C4-2B (cell line): ENCODE results near the gene UGT1A9.

Source experiments
- H3K27ac ChIP-seq: fragments of 450-650 bp; 2 replicates; pipeline ENCODE4 v1.5.1; 2017
- ZFX ChIP-seq: fragments of 450-650 bp; IDR thresholded peaks from 2 replicates; pipeline ENCODE4 v1.6.1; 2017
- TF ChIP-seq, protein P1 (sequence below): fragments of 450-650 bp; conservative IDR thresholded peaks from 2 replicates; pipeline ENCODE4 v1.5.1; 2017; ENCODE audit warnings: mild to moderate bottlenecking

UGT1A9 gene

DNA sequence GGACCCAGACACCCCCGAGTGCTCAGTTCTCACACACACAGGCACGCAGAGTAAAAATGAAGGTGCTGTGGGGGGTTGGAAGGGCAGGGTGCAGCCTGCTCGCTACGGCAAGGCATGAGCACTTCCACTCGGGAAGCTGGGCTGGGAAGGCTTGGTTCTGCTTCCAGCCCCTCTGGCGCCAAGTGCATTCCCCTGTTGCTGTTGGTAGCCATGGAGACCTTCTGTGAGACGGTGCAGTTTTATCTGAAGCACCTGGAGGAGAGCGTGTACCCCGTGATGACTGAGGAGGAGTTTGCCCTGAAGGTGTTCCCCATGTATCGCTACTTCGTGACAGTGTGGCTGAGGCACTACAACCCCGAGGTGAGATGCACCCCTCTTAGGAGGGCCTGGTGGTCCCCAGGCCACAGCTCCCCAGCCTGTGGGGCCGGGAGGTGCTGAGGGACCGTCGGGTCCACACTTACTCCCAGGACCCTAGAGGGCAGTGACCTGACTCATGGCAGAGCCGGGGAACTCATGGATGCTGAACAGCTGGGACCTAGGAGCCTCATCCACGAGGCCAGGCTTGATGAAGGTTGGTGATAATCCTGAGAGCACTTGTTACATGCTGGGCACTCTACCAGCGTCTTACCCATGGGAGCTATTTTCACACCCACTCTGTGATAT, 121.9 kb downstream of the UGT1A9 start:
- H3K27ac ChIP-seq, result no peak overlapping the region
- TF ChIP-seq ZFX, result no peak
- TF ChIP-seq, protein P1, sequence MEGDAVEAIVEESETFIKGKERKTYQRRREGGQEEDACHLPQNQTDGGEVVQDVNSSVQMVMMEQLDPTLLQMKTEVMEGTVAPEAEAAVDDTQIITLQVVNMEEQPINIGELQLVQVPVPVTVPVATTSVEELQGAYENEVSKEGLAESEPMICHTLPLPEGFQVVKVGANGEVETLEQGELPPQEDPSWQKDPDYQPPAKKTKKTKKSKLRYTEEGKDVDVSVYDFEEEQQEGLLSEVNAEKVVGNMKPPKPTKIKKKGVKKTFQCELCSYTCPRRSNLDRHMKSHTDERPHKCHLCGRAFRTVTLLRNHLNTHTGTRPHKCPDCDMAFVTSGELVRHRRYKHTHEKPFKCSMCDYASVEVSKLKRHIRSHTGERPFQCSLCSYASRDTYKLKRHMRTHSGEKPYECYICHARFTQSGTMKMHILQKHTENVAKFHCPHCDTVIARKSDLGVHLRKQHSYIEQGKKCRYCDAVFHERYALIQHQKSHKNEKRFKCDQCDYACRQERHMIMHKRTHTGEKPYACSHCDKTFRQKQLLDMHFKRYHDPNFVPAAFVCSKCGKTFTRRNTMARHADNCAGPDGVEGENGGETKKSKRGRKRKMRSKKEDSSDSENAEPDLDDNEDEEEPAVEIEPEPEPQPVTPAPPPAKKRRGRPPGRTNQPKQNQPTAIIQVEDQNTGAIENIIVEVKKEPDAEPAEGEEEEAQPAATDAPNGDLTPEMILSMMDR, result no peak

DNA sequence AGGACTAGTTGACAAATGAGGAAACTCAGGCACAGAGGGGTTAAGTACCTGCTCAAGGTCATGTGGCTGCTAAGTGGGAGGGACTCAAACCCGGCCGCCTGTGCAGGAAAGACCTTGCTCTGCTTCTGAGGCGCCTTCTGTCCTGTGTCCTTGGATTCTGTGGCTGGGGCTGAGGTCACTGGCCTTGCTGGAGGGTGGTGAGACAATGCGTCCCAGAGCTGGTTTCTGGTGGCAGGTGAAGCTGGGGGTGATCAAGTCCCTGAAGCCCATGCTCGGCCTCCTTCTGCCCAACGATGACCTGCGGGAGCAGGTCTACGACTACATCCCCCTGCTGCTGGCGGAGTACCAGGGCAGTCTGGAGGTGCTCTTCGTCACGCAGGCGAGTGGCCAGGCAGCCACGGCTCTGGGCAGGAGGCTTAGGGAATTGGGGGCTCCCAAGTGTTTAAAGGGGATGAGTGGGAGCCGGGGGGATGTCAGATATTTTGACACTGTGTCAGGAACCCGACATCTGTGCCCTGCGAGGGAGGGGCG, 122.5 kb downstream of the UGT1A9 start:
- TF ChIP-seq, protein P1, result no peak
- no peak for TF ChIP-seq ZFX
- no peak overlapping the region for H3K27ac ChIP-seq

DNA sequence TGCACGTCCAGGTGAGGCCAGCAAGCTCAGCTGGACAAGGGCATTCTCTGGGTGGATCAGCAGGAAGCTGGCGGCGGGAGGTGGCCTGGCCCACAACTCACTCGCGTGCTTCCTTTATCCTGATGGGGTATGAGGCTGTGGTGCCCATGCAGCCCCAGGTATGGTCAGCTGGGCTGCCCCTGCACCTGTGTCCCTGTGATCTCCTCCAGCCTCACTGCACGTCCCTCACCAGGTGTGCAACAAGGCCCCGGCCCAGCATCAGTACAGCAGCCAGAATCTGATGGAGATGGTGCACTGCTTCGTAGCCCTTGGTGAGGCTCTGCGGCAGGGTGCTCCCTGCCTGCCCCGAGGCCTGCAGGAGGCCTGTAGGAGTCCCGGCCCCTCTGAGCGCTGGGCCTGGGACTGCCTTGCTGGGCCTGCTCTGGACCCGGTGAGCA, 124.1 kb downstream of the UGT1A9 start:
- TF ChIP-seq ZFX, result no peak
- TF ChIP-seq, protein P1, result no peak
- H3K27ac ChIP-seq, result no peak overlapping the region

DNA sequence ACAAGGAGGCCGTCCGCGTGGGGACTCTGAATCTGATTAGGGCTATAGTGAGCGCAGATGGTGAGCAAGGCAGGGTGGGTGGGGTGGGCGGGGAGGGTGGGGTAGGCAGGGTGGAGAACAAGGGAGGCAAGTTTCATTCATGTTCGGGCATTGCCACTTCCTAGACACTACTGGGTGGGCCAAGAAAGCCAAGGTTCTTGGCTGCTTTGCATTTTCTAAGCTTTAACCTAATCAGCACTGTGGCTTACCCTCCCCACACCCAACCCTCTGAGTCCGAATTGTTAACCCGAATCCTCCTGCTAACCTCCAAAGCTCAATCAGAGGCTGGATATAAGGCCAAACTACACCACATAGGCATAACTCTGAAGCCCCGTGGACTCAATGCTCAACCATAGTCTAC, 124.6 kb downstream of the UGT1A9 start:
- H3K27ac ChIP-seq, result no peak overlapping the region
- TF ChIP-seq, protein P1, result no peak
- no peak for TF ChIP-seq ZFX

DNA sequence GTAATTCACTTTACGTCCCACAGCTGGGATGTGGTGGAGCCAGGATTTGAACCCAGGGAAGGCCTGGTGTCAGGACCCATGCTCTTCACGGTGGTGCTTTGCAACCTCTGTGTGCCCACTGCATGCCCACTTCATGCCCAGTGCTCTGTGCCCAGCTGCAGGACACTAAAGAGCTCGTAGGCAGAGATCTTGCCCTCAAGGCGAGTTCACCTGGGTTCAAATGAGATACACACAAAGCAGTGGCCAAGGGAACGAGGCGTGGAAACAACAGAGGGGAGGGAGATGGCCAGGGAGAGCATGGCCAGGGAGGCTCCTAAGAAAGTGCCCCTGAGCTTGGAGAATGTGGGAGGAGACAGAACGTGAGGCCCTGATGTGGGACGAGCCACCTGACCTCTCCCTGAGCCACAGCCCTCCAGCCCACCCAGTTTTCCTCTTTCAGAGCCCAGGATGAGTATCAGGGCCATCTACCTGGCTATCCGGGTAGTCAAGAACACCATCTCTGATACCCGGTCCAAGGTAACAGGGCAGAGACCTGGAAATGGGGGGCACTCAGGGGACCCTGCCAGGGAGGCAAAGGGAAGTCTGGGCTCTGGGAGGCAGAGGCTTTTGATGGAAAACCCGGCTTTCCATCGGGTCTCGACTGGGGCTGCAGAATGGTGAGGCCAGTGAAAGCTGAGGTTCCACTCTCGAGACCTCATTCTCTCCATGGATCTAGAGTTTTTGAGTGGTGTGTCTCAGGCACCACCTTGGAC, 126.8 kb downstream of the UGT1A9 start:
- no peak overlapping the region for H3K27ac ChIP-seq
- TF ChIP-seq, protein P1, result no peak
- TF ChIP-seq ZFX, result no peak

DNA sequence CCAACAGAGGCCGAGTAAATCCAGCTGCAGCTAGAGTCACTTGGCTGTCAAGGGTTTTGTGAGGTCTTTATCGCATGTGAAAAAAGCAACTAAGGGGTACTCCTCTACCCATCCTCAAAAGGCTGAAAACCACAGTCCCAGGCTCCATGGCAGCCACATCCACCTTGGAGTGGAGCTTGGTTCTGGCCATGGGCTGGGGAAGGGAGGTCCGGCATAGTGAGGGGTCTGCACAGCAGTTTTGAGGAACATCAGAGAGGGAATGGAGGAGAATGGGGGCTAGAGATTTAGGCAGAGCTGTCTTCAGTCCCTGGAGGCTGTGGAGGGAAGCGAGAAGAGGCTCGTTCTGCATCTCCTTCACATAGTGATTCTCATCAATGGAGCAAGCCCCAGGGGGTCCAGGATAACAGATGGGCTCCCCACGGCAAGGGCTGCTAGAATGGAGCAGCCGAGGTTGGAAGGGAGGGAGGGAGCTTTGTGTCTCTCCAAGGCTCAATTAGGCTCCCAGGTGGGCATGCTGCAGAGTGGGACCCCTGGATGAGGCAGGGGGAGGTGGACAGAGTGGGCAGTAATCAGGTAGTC, 127.5 kb downstream of the UGT1A9 start:
- TF ChIP-seq, protein P1, result no peak
- TF ChIP-seq ZFX, result no peak

DNA sequence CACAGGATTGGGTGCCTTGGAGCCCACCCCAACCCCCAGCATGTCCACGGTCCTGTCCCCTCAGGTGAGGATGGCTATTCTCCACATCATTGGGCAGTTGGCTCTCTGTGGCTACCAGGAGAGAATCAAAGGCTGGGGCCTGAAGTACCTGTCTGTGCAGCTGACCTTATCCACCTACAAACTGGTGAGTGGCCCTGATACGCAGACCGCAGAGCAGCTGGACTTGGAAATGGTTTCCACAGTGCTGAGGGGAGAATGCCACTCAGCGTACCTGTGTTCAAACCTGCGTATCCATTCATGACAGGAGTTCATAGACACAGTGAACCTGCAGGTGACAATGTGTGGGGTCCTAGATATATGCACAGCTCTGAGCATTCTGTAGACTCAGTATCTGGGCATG, 128.0 kb downstream of the UGT1A9 start:
- TF ChIP-seq, protein P1, result no peak
- no peak overlapping the region for H3K27ac ChIP-seq

More for the DNA sequence above, 127.5 kb downstream of the UGT1A9 start:
- H3K27ac ChIP-seq, result no peak overlapping the region
